Measurements from ENCODE around the gene ADGRE2.
"Not testable (repeated sequence)": the region's sequence is repeated elsewhere in the genome, so short reads cannot be mapped to it uniquely, and the experiment has no call there.

ADGRE2 gene

GRCh38 chr19:14780622-14781225, 2.4 kb upstream of the ADGRE2 start:
- DNase-seq (ENCODE audit: extremely low read depth in 1 of 2, low read depth in 1 of 2), result not testable (repeated sequence)

DNA sequence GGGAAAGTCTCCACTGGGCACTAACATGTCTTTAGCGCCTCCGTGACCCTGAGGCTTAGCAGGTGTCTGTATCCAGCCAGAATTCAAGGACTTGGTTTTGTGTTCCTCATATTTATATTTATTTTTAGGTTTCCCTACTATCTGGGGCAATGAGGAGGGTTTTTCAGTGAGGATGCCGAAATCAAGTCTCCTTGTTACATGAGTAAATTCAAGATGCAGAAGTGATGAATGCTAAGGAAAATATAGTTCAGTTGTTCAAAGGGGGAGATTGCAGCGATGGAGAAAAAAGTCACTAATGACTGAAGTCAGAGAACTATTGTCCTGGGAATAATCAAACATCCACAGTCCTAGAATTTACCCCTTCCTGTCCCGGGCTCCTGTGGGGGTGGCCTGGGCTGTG, 791 bp upstream of the ADGRE2 start:
- DNase-seq (ENCODE audit: extremely low read depth in 1 of 2, low read depth in 1 of 2), result no peak

GRCh38 chr19:14777645-14778044, 715 bp downstream of the ADGRE2 start:
- not testable (repeated sequence) for DNase-seq (ENCODE audit: extremely low read depth in 1 of 2, low read depth in 1 of 2)

GRCh38 chr19:14775869-14776586, 2.3 kb downstream of the ADGRE2 start:
- DNase-seq (ENCODE audit: extremely low read depth in 1 of 2, low read depth in 1 of 2), result no peak

- not testable (repeated sequence) for DNase-seq (ENCODE audit: extremely low read depth in 1 of 2, low read depth in 1 of 2)
Observed at GRCh38 chr19:14775326-14775725, 3.0 kb downstream of the ADGRE2 start.

GRCh38 chr19:14774373-14774772, 4.0 kb downstream of the ADGRE2 start:
- no peak for DNase-seq (ENCODE audit: extremely low read depth in 1 of 2, low read depth in 1 of 2)

- not testable (repeated sequence) for DNase-seq (ENCODE audit: extremely low read depth in 1 of 2, low read depth in 1 of 2)
Observed at GRCh38 chr19:14773722-14774121, 4.6 kb downstream of the ADGRE2 start.

GRCh38 chr19:14772995-14773394, 5.4 kb downstream of the ADGRE2 start:
- DNase-seq (ENCODE audit: extremely low read depth in 1 of 2, low read depth in 1 of 2), result no peak

- no peak for DNase-seq (ENCODE audit: extremely low read depth in 1 of 2, low read depth in 1 of 2)
Observed at GRCh38 chr19:14772467-14772866, 5.9 kb downstream of the ADGRE2 start.

DNA sequence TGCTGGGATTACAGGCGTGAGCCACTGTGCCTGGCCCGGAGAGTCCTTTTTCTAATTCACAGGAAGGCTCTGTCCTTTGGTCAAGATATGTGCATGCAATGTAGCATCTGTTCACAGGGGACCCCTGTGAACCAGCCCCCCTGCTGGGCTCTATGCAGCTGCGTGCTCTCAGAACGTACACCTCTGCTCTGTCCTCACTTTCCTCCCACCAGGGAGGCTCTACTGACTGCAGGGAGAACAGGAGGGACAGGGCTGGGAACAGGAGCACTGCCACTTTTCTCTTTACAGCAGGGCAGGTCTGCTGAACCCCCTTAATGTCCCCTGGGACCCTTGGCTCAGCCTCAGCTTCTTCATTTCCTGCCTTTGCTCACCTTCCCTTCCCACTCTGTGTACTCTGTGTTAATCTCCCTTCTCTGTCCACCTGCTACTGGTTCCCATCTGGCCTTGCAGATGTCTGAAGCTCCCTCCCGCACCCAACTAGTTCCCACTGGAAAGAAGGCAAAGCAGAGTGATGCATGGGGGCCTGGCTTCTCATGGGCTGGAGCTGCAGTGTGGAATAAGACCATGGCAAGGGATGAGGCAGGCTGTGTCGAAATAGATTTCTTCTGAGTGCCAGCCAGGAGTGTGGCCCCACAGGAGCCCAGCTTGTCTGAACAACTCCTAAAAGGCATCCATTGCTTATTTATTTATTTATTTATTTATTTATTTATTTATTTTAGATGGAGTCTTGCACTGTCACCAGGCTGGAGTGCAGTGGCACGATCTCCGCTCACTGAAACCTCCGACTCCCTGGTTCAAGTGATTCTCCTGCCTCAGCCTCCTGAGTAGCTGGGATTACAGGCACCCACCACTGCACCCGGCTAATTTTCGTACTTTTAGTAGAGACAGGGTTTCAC, 7.2 kb downstream of the ADGRE2 start:
- no peak for DNase-seq (ENCODE audit: extremely low read depth in 1 of 2, low read depth in 1 of 2)

- DNase-seq (ENCODE audit: extremely low read depth in 1 of 2, low read depth in 1 of 2), result no peak
Observed at GRCh38 chr19:14770136-14770535, 8.2 kb downstream of the ADGRE2 start.

DNA sequence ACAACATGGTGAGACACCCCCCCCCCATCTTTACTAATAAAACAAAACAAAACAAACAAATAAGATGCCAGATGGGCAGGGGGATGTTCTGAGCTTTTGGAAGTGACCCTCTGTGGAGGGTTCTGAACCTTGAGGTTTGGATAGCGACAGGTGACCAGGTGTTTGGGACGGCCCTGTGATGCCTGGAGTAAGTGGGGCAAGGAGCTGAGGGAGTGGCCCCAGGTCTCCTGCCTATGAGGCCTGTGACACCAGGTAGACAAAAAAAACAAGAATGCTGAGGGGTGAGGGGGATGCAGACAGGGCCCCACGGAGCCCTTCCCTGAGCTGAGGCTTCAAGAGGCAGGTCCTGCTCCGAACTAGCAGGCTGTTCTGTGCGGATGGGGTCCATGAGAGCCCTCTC, 9.2 kb downstream of the ADGRE2 start:
- DNase-seq (ENCODE audit: extremely low read depth in 1 of 2, low read depth in 1 of 2), result no peak

DNA sequence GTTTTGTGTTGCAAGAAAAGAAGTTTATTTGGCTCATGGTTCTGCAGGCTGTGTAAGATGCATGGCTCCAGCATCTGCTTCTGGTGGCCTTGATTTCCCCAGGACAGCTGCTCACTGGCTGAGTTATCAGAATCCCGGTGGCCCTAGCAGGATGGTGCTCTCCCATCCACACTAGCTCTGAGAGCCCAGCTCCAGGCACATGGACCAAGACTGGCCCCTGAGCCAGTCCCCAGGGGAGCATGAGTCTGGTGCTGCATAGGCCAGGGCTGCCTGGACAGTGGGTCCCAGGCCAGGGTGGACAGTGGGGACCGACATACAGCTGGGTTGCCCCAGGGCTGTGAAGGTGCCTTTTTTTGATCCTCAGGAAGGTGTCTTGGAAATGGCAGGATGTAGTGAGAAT, 10.4 kb downstream of the ADGRE2 start:
- no peak for DNase-seq (ENCODE audit: extremely low read depth in 1 of 2, low read depth in 1 of 2)

GRCh38 chr19:14767466-14767971, 10.8 kb downstream of the ADGRE2 start:
- no peak for DNase-seq (ENCODE audit: extremely low read depth in 1 of 2, low read depth in 1 of 2)

DNA sequence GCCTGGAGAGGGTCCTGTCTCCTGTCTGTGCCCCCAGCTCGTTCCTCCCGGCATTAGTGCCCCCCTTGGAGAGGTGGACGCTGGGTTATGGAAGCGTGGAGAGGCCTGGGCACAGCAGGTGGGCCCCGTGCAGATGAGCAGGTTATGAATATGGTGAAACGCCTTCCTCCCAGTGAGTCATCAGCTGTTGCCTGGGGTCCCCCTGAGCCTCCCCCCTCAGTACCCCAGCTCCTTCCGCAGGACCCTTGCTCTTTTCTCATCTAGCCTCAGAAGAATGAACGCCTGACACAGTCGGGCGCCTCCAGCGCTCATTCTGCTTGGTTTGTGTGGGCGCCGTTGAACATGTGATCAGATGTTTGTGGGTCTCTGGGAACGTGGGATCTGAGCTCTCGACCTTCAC, 12.5 kb downstream of the ADGRE2 start:
- not testable (repeated sequence) for DNase-seq (ENCODE audit: extremely low read depth in 1 of 2, low read depth in 1 of 2)

DNA sequence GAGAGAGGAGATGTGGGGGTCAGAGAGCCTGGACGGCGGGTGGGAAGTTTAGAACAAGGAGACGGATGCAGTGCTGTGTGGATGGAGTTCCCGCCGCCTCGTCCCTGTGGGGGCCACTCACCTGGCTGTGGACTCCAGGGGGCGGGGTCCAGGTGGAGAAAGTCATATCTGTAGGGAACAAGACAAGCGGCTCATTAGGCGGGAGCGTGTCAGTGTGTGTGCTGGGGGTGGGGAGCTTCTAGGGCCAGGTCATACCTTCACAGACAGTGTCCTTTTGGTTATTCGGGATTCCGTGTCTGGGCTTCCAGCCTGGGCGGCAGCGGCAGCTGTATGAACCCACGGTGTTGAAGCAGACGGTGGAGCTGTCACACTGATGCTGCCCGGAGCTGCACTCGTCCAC, 13.0 kb downstream of the ADGRE2 start:
- DNase-seq (ENCODE audit: extremely low read depth in 1 of 2, low read depth in 1 of 2), result not testable (repeated sequence)

DNA sequence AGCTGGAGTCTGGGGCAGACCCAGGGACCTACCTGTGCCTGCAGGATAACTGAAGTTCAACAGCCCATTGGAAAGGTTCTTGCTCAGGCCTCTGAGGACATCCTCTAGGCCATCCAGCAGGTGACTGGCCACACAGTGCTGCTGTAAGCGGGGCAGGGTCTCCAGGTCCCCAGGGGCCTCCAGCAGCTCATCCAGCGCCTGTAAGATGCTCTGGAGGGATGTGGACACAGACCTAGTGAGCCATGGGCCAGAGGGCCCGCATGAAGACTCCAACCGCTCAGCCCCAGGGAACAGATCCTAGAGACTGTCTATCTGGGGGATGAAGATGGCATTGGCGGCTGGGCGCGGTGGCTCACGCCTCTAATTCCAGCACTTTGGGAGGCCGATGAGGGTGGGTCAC, 14.0 kb downstream of the ADGRE2 start:
- no peak for DNase-seq (ENCODE audit: extremely low read depth in 1 of 2, low read depth in 1 of 2)

GRCh38 chr19:14763497-14764145, 14.7 kb downstream of the ADGRE2 start:
- DNase-seq (ENCODE audit: extremely low read depth in 1 of 2, low read depth in 1 of 2), result no peak

- DNase-seq (ENCODE audit: extremely low read depth in 1 of 2, low read depth in 1 of 2), result no peak
Observed at GRCh38 chr19:14762111-14762510, 16.2 kb downstream of the ADGRE2 start.

- no peak for DNase-seq (ENCODE audit: extremely low read depth in 1 of 2, low read depth in 1 of 2)
Observed at GRCh38 chr19:14761607-14762006, 16.8 kb downstream of the ADGRE2 start.

- no peak for DNase-seq (ENCODE audit: extremely low read depth in 1 of 2, low read depth in 1 of 2)
Observed at GRCh38 chr19:14758816-14759215, 19.5 kb downstream of the ADGRE2 start.

All from stimulated activated CD8-positive, alpha-beta memory T cell treated with anti-CD3 and anti-CD28 coated beads, Interleukin-7, amount 100 ng/mL, for 48 hours (primary cell).